Panc1 (cell line): ENCODE data around the gene TAS2R41.

Experiments
- CTCF ChIP-seq: fragments of 450-650 bp; IDR thresholded peaks from 2 replicates; pipeline ENCODE4 v1.5.1; 2017; ENCODE audit warnings: mild to moderate bottlenecking
- POLR2AphosphoS5 ChIP-seq: IDR thresholded peaks from 2 replicates; pipeline ENCODE4 v1.6.1; 2012; ENCODE audit warnings: mild to moderate bottlenecking, low read depth, low read length, moderate library complexity
- REST ChIP-seq, 2 experiments: IDR thresholded peaks; 2 replicates each; pipeline ENCODE4 v1.6.1; 2011 to 2012; ENCODE audit warnings: low read depth in 2 of 2, control low read depth in 1 of 2, low read length in 1 of 2, mild to moderate bottlenecking in 1 of 2, moderate library complexity in 1 of 2; ENCODE audit not compliant: insufficient read depth in 1 of 2
- SIN3A ChIP-seq: IDR thresholded peaks from 2 replicates; pipeline ENCODE4 v1.6.1; 2012; ENCODE audit warnings: low read depth, mild to moderate bottlenecking, low read length, moderate library complexity, borderline replicate concordance; ENCODE audit not compliant: insufficient read depth
- TCF7L2 ChIP-seq: IDR thresholded peaks from 2 replicates; pipeline ENCODE4 v1.6.1; 2011; ENCODE audit warnings: mild to moderate bottlenecking, low read depth, low read length, inconsistent platforms

- TF ChIP-seq CTCF (no peak), POLR2AphosphoS5 (no peak), REST (IDR thresholded peaks at IDR 0.05; ENCODE audit: insufficient read depth in 1 of 2, low read depth in 2 of 2, low read length in 1 of 2) (no peak), SIN3A (no peak), TCF7L2 (no peak)
These were observed 26.6 kb upstream of the TAS2R41 start for GRCh38 chr7:143451122-143451521.
